HL-60 (cell line): ENCODE results near the gene SLC38A11.

ENCODE experiments used
- GABPA ChIP-seq: IDR thresholded peaks from 2 replicates; pipeline ENCODE4 v1.6.1; 2012; ENCODE audit warnings: low read depth
- REST ChIP-seq: IDR thresholded peaks from 2 replicates; pipeline ENCODE4 v1.6.1; 2012; ENCODE audit warnings: low read depth; ENCODE audit not compliant: insufficient replicate concordance
- SPI1 ChIP-seq: IDR thresholded peaks from 2 replicates; pipeline ENCODE4 v1.6.1; 2012; ENCODE audit warnings: low read depth, mild to moderate bottlenecking, borderline replicate concordance
- TF ChIP-seq, protein P1 (sequence below): IDR thresholded peaks from one replicate; pipeline ENCODE4 v1.5.1; 2011; ENCODE audit warnings: low read length, control low read depth, inconsistent platforms; ENCODE audit not compliant: insufficient read depth

- TF ChIP-seq, protein P1, sequence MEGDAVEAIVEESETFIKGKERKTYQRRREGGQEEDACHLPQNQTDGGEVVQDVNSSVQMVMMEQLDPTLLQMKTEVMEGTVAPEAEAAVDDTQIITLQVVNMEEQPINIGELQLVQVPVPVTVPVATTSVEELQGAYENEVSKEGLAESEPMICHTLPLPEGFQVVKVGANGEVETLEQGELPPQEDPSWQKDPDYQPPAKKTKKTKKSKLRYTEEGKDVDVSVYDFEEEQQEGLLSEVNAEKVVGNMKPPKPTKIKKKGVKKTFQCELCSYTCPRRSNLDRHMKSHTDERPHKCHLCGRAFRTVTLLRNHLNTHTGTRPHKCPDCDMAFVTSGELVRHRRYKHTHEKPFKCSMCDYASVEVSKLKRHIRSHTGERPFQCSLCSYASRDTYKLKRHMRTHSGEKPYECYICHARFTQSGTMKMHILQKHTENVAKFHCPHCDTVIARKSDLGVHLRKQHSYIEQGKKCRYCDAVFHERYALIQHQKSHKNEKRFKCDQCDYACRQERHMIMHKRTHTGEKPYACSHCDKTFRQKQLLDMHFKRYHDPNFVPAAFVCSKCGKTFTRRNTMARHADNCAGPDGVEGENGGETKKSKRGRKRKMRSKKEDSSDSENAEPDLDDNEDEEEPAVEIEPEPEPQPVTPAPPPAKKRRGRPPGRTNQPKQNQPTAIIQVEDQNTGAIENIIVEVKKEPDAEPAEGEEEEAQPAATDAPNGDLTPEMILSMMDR: no peak
- TF ChIP-seq GABPA: no peak
- TF ChIP-seq REST: no peak
- TF ChIP-seq SPI1: no peak
Measured at GRCh38 chr2:164992818-164993217, 37.5 kb upstream of the SLC38A11 start.
